Transverse colon (tissue), 4 donors: ENCODE measurements around the gene ARPP21. TPM values are rescaled to one million over a fixed set of nuclear protein-coding genes. Genes with fewer than 3 reads are reported as not detected.

ENCODE experiments used
- DNase-seq: peaks from one replicate; pipeline ENCODE4 v3.0.0-alpha.2; 2019
- H3K27ac ChIP-seq, 4 donors: fragments of 200-600 bp; sonication (generic); 2 replicates each; pipeline ENCODE4 v1.5.1; 2016 to 2018; ENCODE audit warnings: inconsistent platforms in 4 of 4
- H3K27me3 ChIP-seq: fragments of 200-600 bp; sonication (generic); 2 replicates; pipeline ENCODE4 v1.5.1; 2017; ENCODE audit warnings: inconsistent platforms
- H3K36me3 ChIP-seq, 4 donors: fragments of 200-600 bp; sonication (generic); 2 replicates each; pipeline ENCODE4 v1.5.1; 2017 to 2019; ENCODE audit warnings: inconsistent platforms in 4 of 4
- H3K4me1 ChIP-seq, 4 donors: fragments of 200-600 bp; sonication (generic); 2 replicates each; pipeline ENCODE4 v1.5.1; 2017 to 2020; ENCODE audit warnings: inconsistent platforms in 4 of 4
- H3K4me3 ChIP-seq, 4 donors: fragments of 200-600 bp; sonication (generic); 1 replicate in 1 of 4; 2 replicates in 3 of 4; pipeline versions ENCODE4 v1.5.1 to v1.6.1; 2017 to 2019; ENCODE audit warnings: inconsistent platforms in 4 of 4
- H3K9me3 ChIP-seq, 2 donors: fragments of 200-600 bp; sonication (generic); 2 replicates each; pipeline ENCODE4 v1.5.1; 2017 to 2019; ENCODE audit warnings: inconsistent platforms in 2 of 2
- EP300 ChIP-seq: sonication (generic); formaldehyde crosslinking; IDR thresholded peaks from one replicate; pipeline ENCODE4 v1.6.1; 2017; ENCODE audit warnings: antibody characterized with exemption, low read depth
- POLR2A ChIP-seq: fragments of 450-650 bp; IDR thresholded peaks from one replicate; pipeline ENCODE4 v1.6.1; 2016; ENCODE audit warnings: antibody characterized with exemption, mild to moderate bottlenecking, moderate library complexity
- POLR2AphosphoS5 ChIP-seq, 3 donors: sonication (generic); formaldehyde crosslinking; IDR thresholded peaks; one replicate each; pipeline ENCODE4 v1.6.1; 2016; ENCODE audit warnings: antibody characterized with exemption in 3 of 3
- WGBS, 2 donors: methylation state at CpG; one replicate each; pipeline ENCODE4 v1.1.5; 2018; ENCODE audit warnings: low coverage in 1 of 2; 5-methylcytosine and 5-hydroxymethylcytosine counted together
- in situ Hi-C, 4 donors: fragments of 200-750 bp; cut with MboI; loops; one replicate each; pipeline versions ENCODE4 v1.15.0 to v1.15.1; 2017; ENCODE audit warnings: low sequenced_read_pairs in 3 of 4, low pct_ligation_motif_present in 1 of 4, low pct_unique_long_range_greater_than_20kb in 1 of 4
- intact Hi-C: fragments of 100-400 bp; cut with DNase I; formaldehyde crosslinking; loops from one replicate; pipeline ENCODE4 v1.15.1; 2023; ENCODE audit warnings: low total_unique reads
- total RNA-seq, 4 donors: library from RNA; depleted of rRNA; stranded (reverse); fragments of >200 nt; gene quantifications; one replicate each; pipeline ENCODE4 v1.1.0, GENCODE V29; 2016
- TF ChIP-seq, protein P1 (sequence below), 5 experiments: fragments of 200-600 bp in 3 of 5; fragments of 450-650 bp in 2 of 5; sonication (generic) in 3 of 5; IDR thresholded peaks; 1 replicate in 2 of 5; 2 replicates in 3 of 5; pipeline ENCODE4 v1.5.1; 2016 to 2017; ENCODE audit warnings: antibody characterized with exemption in 5 of 5, inconsistent platforms in 3 of 5, mild to moderate bottlenecking in 2 of 5, moderate library complexity in 1 of 5

ARPP21 gene
- total RNA-seq, 4 donors from 2014 or later: 0.32 TPM; not detected in 3

DNA sequence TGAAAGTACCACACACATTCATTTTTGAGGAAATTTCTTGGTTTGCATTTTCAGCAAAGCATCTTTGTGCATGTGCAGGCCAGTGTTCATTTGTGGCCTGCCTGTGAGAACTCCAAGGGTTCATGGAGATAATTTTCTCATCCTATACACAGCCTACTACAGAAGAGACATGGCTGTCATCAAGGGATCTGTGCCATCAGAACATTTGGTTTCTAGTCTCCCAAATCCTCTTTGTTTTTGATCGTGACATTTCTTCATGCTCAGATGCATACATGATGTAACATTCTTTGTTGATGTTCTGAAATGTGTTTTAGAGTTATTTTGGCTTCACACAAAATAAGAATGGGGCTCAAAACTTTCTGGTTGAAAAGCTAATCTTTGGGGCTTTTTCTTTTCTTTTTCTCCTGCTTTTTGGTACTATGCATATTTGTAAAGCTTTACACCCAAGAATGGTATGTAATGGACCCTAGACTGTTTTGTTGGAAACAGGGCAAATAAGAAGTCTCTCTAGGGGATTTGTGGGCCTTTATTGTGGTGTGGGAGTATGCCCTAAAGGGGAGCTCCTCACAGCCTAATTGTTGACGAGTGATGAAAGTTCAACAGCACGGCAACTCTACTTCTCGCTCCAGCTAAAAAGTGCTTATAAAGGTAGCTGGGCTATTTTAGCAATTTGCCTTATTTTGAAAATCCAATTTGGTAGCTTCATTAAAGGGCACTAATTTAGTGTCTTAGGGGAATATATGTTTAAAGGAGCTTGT lies 3.2 kb upstream of the ARPP21 start:
- Histone ChIP-seq H3K4me1 (peaks cover 0 to 10% (median 2%) of the 10 kb centered on the region in 4 donors), H3K4me3 (no peak overlapping the region), H3K27me3 (peaks cover 31% of the 10 kb centered on the region), H3K27ac (no peak overlapping the region), H3K9me3 (no peaks in the 10 kb centered on the region), H3K36me3 (no peaks in the 10 kb centered on the region)
- in situ Hi-C loops (no loop called here), intact Hi-C loops (loop anchor here (10.0 kb wide), 1 partner anchor 311 kb away; no protein-coding TSS in a partner anchor)
- DNase-seq: no peak
- TF ChIP-seq EP300: no peak
- no peak for TF ChIP-seq POLR2AphosphoS5 (IDR thresholded peaks at IDR 0.05)
- no peak for TF ChIP-seq POLR2A
- TF ChIP-seq, protein P1, sequence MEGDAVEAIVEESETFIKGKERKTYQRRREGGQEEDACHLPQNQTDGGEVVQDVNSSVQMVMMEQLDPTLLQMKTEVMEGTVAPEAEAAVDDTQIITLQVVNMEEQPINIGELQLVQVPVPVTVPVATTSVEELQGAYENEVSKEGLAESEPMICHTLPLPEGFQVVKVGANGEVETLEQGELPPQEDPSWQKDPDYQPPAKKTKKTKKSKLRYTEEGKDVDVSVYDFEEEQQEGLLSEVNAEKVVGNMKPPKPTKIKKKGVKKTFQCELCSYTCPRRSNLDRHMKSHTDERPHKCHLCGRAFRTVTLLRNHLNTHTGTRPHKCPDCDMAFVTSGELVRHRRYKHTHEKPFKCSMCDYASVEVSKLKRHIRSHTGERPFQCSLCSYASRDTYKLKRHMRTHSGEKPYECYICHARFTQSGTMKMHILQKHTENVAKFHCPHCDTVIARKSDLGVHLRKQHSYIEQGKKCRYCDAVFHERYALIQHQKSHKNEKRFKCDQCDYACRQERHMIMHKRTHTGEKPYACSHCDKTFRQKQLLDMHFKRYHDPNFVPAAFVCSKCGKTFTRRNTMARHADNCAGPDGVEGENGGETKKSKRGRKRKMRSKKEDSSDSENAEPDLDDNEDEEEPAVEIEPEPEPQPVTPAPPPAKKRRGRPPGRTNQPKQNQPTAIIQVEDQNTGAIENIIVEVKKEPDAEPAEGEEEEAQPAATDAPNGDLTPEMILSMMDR (IDR thresholded peaks at IDR 0.05): no peak
- WGBS, 2 donors: 81 to 100% methylated on average over 3 to 4 of the region's 4 CpGs

- TF ChIP-seq POLR2A: no peak
- no peak for TF ChIP-seq EP300
- TF ChIP-seq, protein P1 (IDR thresholded peaks at IDR 0.05): no peak
- TF ChIP-seq POLR2AphosphoS5 (IDR thresholded peaks at IDR 0.05): no peak
- Histone ChIP-seq H3K4me1 (peaks cover 0 to 10% (median 2%) of the 10 kb centered on the region in 4 donors), H3K9me3 (no peaks in the 10 kb centered on the region), H3K27ac (no peak overlapping the region), H3K36me3 (no peaks in the 10 kb centered on the region), H3K4me3 (no peak overlapping the region), H3K27me3 (peaks cover 46% of the 10 kb centered on the region)
- DNase-seq: no peak
- in situ Hi-C loops (no loop called here), intact Hi-C loops (loop anchor here (10.0 kb wide), 1 partner anchor 314 kb away; no protein-coding TSS in a partner anchor)
- 78% methylated on average over 6 to 15 of the region's 15 CpGs for WGBS, 2 donors
These were observed 910 bp upstream of the ARPP21 start for GRCh38 chr3:35638251-35638979.

DNA sequence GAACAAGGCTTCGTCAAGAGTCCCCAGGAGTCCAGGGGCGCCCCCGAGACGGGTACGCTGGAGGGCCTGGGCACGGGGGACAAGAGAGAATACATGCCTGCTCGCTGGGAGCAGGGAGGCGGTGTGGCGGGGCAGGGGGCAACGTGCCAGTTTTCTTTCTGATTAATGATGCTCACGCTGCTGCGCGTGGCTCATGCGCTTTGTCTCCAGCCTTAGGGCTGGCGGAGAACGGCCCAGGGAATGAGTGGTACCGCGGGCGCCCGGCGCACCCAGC lies 408 bp upstream of the ARPP21 start:
- peak overlapping the region in 1 of 4 donors; percentile 34 for H3K4me3 ChIP-seq
- no peak for DNase-seq
- TF ChIP-seq POLR2AphosphoS5 (IDR thresholded peaks at IDR 0.05) (no peak), EP300 (no peak), POLR2A (no peak)
- TF ChIP-seq, protein P1 (IDR thresholded peaks at IDR 0.05): no peak
- H3K9me3 ChIP-seq: no peaks in the 10 kb centered on the region
- intact Hi-C loops: loop anchor here (10.0 kb wide), 1 partner anchor 314 kb away; no protein-coding TSS in a partner anchor
- in situ Hi-C loops: no loop called here
- H3K36me3 ChIP-seq: no peaks in the 10 kb centered on the region
- H3K27me3 ChIP-seq: peaks cover 46% of the 10 kb centered on the region
- WGBS, 2 donors: 29% methylated on average over 20 of the region's 21 CpGs; no CpG with 5 or more reads in 1 of the 2 donors
- peaks cover 0 to 10% (median 2%) of the 10 kb centered on the region in 4 donors for H3K4me1 ChIP-seq
- no peak overlapping the region for H3K27ac ChIP-seq
